Thoracic aorta (tissue), 2 donors: Measurements from ENCODE around the gene LRRK1. TPM values are rescaled to one million over a fixed set of nuclear protein-coding genes. Genes with fewer than 3 reads are reported as not detected.

Source experiments
- ATAC-seq: fragments of 150-250 bp; one replicate; pipeline ENCODE4 v1.8.0; 2017; ENCODE audit warnings: low read depth; ENCODE audit not compliant: insufficient number of reproducible peaks, low FRiP score
- DNase-seq: peaks from one replicate; pipeline ENCODE4 v3.0.0-alpha.2; 2020; ENCODE audit warnings: low spot score
- H3K27ac ChIP-seq, 2 donors: fragments of 200-600 bp; sonication (generic); 1 replicate in 1 of 2; 2 replicates in 1 of 2; pipeline ENCODE4 v1.5.1; 2016; ENCODE audit warnings: mild to moderate bottlenecking in 2 of 2, moderate library complexity in 2 of 2
- H3K27me3 ChIP-seq: fragments of 200-600 bp; sonication (generic); replicated peaks from 2 replicates; pipeline ENCODE4 v1.6.0; 2016; ENCODE audit warnings: mild to moderate bottlenecking; ENCODE audit not compliant: insufficient read depth
- H3K36me3 ChIP-seq: fragments of 200-600 bp; sonication (generic); one replicate; pipeline ENCODE4 v1.5.1; 2016
- H3K4me1 ChIP-seq, 2 donors: fragments of 200-600 bp; sonication (generic); 1 replicate in 1 of 2; 2 replicates in 1 of 2; pipeline versions ENCODE4 v1.5.1 to v1.6.0; 2016; ENCODE audit warnings: low read depth in 2 of 2, mild to moderate bottlenecking in 1 of 2; ENCODE audit not compliant: control insufficient read depth in 1 of 2
- H3K4me3 ChIP-seq: fragments of 200-600 bp; sonication (generic); 2 replicates; pipeline ENCODE4 v1.5.1; 2016; ENCODE audit warnings: mild to moderate bottlenecking
- H3K9me3 ChIP-seq: fragments of 200-600 bp; sonication (generic); 2 replicates; pipeline ENCODE4 v1.5.1; 2016
- CTCF ChIP-seq: fragments of 200-600 bp; sonication (generic); IDR thresholded peaks from one replicate; pipeline ENCODE4 v1.5.1; 2019; ENCODE audit warnings: antibody characterized with exemption
- total RNA-seq, 2 donors: library from RNA; depleted of rRNA; stranded (reverse); fragments of >200 nt; gene quantifications; one replicate each; pipeline versions ENCODE4 v1.1.0 to v1.2.3, GENCODE V29; 2016

Gene LRRK1
- total RNA-seq, 2 donors from 2014 or later = 17.2 to 47.1 TPM

GRCh38 chr15:101100593-101101442, 181.7 kb downstream of the LRRK1 start:
- Histone ChIP-seq H3K4me1 (no peaks in the 10 kb centered on the region), H3K36me3 (no peaks in the 10 kb centered on the region), H3K4me3 (no peak overlapping the region), H3K27me3 (no peaks in the 10 kb centered on the region), H3K9me3 (no peaks in the 10 kb centered on the region), H3K27ac (no peak overlapping the region)
- DNase-seq (no peak), ATAC-seq (no peak)
- TF ChIP-seq CTCF = no peak

DNA sequence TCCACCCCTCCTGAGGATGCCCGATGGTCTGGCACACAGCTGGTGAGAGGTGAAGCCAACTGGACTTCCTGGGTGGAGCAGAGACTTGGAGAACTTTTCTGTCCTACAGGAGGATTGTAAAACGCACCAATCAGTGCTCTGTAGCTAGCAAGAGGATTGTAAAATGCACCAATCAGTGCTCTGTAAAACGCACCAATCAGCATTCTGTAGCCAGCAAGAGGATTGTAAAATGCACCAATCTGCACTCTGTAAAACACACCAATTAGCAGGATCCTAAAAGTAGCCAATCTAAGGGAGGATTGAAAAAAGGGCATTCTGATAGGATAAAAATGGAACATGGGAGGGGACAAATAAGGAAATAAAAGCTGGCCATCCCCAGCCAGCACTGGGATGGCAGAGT, 182.5 kb downstream of the LRRK1 start:
- Histone ChIP-seq H3K9me3 (no peaks in the 10 kb centered on the region), H3K36me3 (no peaks in the 10 kb centered on the region), H3K27ac (no peak overlapping the region), H3K4me3 (no peak overlapping the region), H3K27me3 (no peaks in the 10 kb centered on the region), H3K4me1 (no peaks in the 10 kb centered on the region)
- DNase-seq (no peak), ATAC-seq (no peak)
- TF ChIP-seq CTCF = no peak

GRCh38 chr15:101102746-101103145, 183.6 kb downstream of the LRRK1 start:
- Histone ChIP-seq H3K9me3 (no peaks in the 10 kb centered on the region), H3K27ac (no peak overlapping the region), H3K4me3 (no peak overlapping the region), H3K36me3 (no peaks in the 10 kb centered on the region), H3K27me3 (no peaks in the 10 kb centered on the region), H3K4me1 (no peaks in the 10 kb centered on the region)
- no peak for DNase-seq
- no peak for TF ChIP-seq CTCF
- no peak for ATAC-seq

- TF ChIP-seq CTCF = no peak
- no peaks in the 10 kb centered on the region for H3K9me3 ChIP-seq
- no peak for ATAC-seq
Observed at GRCh38 chr15:101103598-101103997, 184.4 kb downstream of the LRRK1 start.

GRCh38 chr15:101104141-101104540, 185.0 kb downstream of the LRRK1 start:
- DNase-seq (no peak), ATAC-seq (no peak)
- no peak overlapping the region for H3K4me3 ChIP-seq
- no peaks in the 10 kb centered on the region for H3K36me3 ChIP-seq
- H3K4me1 ChIP-seq = no peaks in the 10 kb centered on the region
- TF ChIP-seq CTCF = no peak
- no peaks in the 10 kb centered on the region for H3K27me3 ChIP-seq
- no peaks in the 10 kb centered on the region for H3K9me3 ChIP-seq
- no peak overlapping the region for H3K27ac ChIP-seq

More at GRCh38 chr15:101103598-101103997, 184.4 kb downstream of the LRRK1 start:
- no peaks in the 10 kb centered on the region for H3K4me1 ChIP-seq
- DNase-seq = no peak
- H3K36me3 ChIP-seq = no peaks in the 10 kb centered on the region
- no peak overlapping the region for H3K27ac ChIP-seq
- no peaks in the 10 kb centered on the region for H3K27me3 ChIP-seq
- no peak overlapping the region for H3K4me3 ChIP-seq
